ENCODE measurements around the gene C6orf15.

DNA sequence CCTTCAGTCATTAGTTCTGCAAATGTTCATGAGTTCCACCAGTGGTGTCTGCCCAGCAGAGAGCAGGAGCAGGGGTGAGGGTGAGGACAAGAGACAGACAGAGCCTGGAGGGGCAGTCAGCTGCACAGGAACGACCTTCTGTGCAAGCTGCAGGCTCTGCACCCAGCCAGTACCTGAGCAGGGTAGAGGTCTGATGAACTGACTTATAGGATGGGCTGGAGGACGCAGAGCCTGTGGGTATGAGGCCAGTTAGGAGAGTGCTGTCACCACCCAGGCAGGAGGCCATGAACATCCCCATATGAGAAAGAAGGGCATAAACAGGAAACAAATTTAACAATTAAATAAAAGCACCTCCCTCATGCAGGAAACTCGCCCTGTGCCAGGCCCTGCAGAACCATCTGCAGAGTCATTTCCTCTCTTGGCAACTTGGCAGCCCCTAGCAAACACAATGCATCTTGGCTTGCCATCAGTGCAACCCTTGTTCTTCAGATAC, 17.9 kb downstream of the C6orf15 start:
- TF ChIP-seq EZH2 (IDR thresholded peaks at IDR 0.05) (no peak), EZH2phosphoT487 (IDR thresholded peaks at IDR 0.05) (no peak)
- TF ChIP-seq, protein P1, sequence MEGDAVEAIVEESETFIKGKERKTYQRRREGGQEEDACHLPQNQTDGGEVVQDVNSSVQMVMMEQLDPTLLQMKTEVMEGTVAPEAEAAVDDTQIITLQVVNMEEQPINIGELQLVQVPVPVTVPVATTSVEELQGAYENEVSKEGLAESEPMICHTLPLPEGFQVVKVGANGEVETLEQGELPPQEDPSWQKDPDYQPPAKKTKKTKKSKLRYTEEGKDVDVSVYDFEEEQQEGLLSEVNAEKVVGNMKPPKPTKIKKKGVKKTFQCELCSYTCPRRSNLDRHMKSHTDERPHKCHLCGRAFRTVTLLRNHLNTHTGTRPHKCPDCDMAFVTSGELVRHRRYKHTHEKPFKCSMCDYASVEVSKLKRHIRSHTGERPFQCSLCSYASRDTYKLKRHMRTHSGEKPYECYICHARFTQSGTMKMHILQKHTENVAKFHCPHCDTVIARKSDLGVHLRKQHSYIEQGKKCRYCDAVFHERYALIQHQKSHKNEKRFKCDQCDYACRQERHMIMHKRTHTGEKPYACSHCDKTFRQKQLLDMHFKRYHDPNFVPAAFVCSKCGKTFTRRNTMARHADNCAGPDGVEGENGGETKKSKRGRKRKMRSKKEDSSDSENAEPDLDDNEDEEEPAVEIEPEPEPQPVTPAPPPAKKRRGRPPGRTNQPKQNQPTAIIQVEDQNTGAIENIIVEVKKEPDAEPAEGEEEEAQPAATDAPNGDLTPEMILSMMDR (IDR thresholded peaks at IDR 0.05) = no peak
